Subcutaneous abdominal adipose tissue (tissue), 5 donors: ENCODE measurements around the gene PNPO.
"Not testable (repeated sequence)": the region's sequence is repeated elsewhere in the genome, so short reads cannot be mapped to it uniquely, and the experiment has no call there.

Experiments used
- H3K27ac ChIP-seq: one replicate; pipeline ENCODE4 v1.7.0; 2013; ENCODE audit warnings: low read depth, mild to moderate bottlenecking, inconsistent platforms, low read length, moderate library complexity
- H3K27me3 ChIP-seq, 5 donors: one replicate each; pipeline ENCODE4 v1.7.0; 2013; ENCODE audit warnings: low read length in 5 of 5, inconsistent platforms in 1 of 5; ENCODE audit not compliant: control insufficient read depth in 5 of 5, insufficient read depth in 4 of 5
- H3K36me3 ChIP-seq, 5 donors: one replicate each; pipeline ENCODE4 v1.7.0; 2013; ENCODE audit warnings: low read length in 5 of 5; ENCODE audit not compliant: control insufficient read depth in 5 of 5, insufficient read depth in 5 of 5
- H3K4me1 ChIP-seq, 5 donors: one replicate each; pipeline ENCODE4 v1.7.0; 2013; ENCODE audit warnings: low read length in 5 of 5, mild to moderate bottlenecking in 3 of 5, moderate library complexity in 1 of 5; ENCODE audit not compliant: control insufficient read depth in 5 of 5, insufficient read depth in 5 of 5
- H3K4me3 ChIP-seq, 5 donors: one replicate each; pipeline ENCODE4 v1.7.0; 2013; ENCODE audit warnings: low read length in 5 of 5, low read depth in 1 of 5
- H3K9ac ChIP-seq, 5 donors: one replicate each; pipeline ENCODE4 v1.7.0; 2013; ENCODE audit warnings: low read length in 5 of 5, mild to moderate bottlenecking in 4 of 5, moderate library complexity in 3 of 5
- H3K9me3 ChIP-seq, 5 donors: one replicate each; pipeline ENCODE4 v1.7.0; 2013; ENCODE audit warnings: low read length in 5 of 5; ENCODE audit not compliant: control insufficient read depth in 5 of 5
- donor health status: healthy.
- donor health status: healthy.
- donor health status: healthy.
- donor health status: healthy.
- donor health status: healthy.

PNPO gene

DNA sequence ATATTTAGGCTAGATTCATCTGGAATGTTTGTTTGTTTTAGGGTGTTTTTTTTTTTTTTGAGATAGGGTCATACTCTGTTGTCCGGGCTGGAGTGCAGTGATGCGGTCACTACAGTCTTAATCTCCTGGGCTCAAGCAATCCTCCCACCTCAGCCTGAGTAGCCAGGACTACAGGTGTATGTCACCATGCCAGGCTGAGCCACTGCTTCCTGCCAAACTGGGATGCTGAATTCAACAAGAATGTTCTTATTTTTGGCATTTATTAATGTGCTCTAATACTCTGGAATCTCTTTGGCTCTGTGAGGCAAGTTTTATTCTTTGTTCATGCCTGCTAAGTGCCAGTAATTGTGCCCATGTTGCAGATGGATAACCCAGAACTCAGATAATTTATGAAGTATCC lies 23.8 kb upstream of the PNPO start:
- Histone ChIP-seq H3K27ac (no peak overlapping the region), H3K9ac (no peak overlapping the region), H3K36me3 (peaks cover 0 to 21% (median 19%) of the 10 kb centered on the region in 5 donors), H3K4me1 (peaks cover 0 to 16% (median 13%) of the 10 kb centered on the region in 5 donors), H3K9me3 (no peaks in the 10 kb centered on the region), H3K4me3 (no peak overlapping the region), H3K27me3 (no peaks in the 10 kb centered on the region)

DNA sequence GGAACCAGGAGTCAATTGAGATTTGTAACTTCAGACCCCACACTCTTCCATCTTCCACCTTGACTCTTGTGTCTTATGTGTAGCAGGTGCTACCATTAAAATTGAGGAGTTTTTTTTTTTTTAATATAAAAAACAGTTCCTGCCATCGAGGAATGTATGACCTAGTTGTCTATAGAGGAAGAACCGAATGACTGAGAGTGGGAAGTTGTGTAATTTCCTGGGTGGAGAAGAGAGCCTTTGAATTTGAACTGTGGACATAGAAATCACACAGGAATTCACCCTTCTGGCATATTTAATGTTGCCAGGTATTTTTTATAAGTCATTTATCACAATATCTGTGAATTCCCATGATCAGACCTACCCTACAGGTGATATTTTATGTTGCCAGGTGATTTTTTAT lies 23.4 kb upstream of the PNPO start:
- Histone ChIP-seq H3K4me3 (no peak overlapping the region), H3K9me3 (no peaks in the 10 kb centered on the region), H3K36me3 (peaks cover 0 to 25% (median 22%) of the 10 kb centered on the region in 5 donors), H3K4me1 (peaks cover 0 to 16% (median 13%) of the 10 kb centered on the region in 5 donors), H3K27ac (no peak overlapping the region), H3K27me3 (no peaks in the 10 kb centered on the region), H3K9ac (no peak overlapping the region)

DNA sequence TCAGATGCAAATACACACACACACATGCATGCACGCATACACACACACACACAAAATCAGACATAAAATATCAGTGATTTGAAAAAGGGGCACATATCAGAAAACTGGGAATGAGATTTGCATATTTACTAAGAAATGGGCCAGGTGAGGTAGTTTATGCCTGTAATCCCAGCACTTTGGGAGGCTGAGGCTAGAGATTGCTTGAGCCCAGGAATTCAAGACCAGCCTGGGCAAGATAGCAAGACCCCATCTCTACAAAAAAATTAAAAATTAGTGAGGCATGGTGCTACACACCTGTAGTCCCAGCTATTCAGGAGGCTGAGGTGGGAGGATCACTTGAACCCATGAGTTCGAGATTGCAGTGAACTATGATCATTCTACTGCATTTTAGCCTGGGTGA lies 22.4 kb upstream of the PNPO start:
- H3K27ac ChIP-seq, result no peak overlapping the region
- H3K27me3 ChIP-seq, result no peaks in the 10 kb centered on the region
- H3K4me3 ChIP-seq, result no peak overlapping the region
- peaks cover 0 to 16% (median 13%) of the 10 kb centered on the region in 5 donors for H3K4me1 ChIP-seq
- no peak overlapping the region for H3K9ac ChIP-seq
- H3K36me3 ChIP-seq, result peaks cover 3 to 34% (median 31%) of the 10 kb centered on the region in 5 donors
- H3K9me3 ChIP-seq, result no peaks in the 10 kb centered on the region

DNA sequence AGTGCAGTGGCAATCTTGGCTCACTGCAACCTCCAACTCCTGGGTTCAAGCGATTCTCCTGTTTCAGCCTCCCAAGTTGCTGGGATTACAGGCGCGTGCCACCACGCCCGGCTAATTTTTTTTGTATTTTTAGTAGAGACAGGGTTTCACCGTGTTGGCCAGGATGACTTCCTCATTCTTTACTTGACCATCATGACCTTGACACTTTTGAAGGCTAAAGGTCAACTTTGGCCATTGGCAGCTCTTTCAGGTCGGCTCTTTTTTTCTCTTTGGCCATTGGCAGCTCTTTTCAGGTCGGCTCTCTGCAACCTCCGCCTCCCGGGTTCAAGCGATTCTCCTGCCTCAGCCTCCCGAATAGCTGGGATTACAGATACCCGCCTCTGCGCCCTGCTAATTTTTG lies 21.5 kb upstream of the PNPO start:
- H3K36me3 ChIP-seq, result peaks cover 7 to 43% (median 39%) of the 10 kb centered on the region in 5 donors
- H3K4me3 ChIP-seq, H3K27me3 ChIP-seq, H3K9me3 ChIP-seq, H3K27ac ChIP-seq, H3K9ac ChIP-seq: not testable (repeated sequence)
- H3K4me1 ChIP-seq, result peaks cover 0 to 16% (median 14%) of the 10 kb centered on the region in 5 donors

DNA sequence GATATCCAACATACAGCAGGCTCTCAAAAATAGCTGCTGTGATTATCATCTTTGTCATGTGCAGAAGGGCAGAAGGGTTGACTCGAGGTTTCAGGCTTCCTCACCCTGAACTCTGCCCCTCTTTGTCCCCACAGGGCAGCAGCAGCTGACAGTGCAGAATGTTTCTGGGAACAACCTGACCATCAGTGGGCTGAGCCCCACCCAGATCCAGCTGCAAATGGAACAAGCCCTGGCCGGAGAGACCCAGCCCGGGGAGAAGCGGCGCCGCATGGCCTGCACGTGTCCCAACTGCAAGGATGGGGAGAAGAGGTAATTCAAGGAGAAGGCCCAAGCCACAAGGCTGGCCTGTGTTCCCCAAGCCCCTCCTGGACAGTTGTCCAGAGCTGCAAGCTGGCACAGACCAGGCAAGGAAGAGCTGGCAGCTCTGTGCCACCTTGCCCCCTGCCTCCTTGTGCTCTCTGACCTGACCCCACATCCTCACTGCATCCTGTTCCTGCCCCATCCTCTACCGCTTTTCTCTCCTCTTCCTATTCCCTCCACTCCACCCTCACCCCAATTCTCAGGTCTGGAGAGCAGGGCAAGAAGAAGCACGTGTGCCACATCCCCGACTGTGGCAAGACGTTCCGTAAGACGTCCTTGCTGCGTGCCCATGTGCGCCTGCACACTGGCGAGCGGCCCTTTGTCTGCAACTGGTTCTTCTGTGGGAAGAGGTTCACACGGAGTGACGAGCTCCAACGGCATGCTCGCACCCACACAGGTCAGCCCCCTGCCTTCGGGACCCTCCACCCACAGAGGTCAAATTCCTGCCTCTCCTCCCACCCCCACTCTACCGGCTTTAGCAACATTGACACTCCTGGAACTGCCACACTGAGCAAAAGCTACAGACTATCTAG lies 16.3 kb upstream of the PNPO start:
- Histone ChIP-seq H3K4me3 (no peak overlapping the region), H3K27me3 (no peaks in the 10 kb centered on the region), H3K36me3 (peaks cover 7 to 70% (median 58%) of the 10 kb centered on the region in 5 donors), H3K9ac (no peak overlapping the region), H3K9me3 (no peaks in the 10 kb centered on the region), H3K27ac (no peak overlapping the region), H3K4me1 (peaks cover 3 to 16% (median 7%) of the 10 kb centered on the region in 5 donors)

DNA sequence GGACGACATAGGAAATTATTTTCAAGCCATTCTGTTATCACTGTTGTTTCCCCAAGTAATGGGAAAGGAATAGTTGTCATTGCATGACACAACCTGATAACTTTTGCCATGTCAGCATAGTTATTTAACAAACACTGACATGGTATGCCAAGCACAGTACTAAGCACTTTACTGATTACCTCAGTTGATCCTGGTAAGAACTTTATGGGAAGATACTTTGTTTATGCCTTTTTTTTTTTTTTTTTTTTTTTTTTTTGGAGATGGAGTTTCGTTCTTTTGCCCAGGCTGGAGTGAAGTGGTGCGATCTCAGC lies 15.7 kb upstream of the PNPO start:
- no peak overlapping the region for H3K4me3 ChIP-seq
- peaks cover 3 to 16% (median 7%) of the 10 kb centered on the region in 5 donors for H3K4me1 ChIP-seq
- peaks cover 7 to 72% (median 62%) of the 10 kb centered on the region in 5 donors for H3K36me3 ChIP-seq
- no peak overlapping the region for H3K27ac ChIP-seq
- no peaks in the 10 kb centered on the region for H3K27me3 ChIP-seq
- H3K9ac ChIP-seq, result no peak overlapping the region
- H3K9me3 ChIP-seq, result no peaks in the 10 kb centered on the region

DNA sequence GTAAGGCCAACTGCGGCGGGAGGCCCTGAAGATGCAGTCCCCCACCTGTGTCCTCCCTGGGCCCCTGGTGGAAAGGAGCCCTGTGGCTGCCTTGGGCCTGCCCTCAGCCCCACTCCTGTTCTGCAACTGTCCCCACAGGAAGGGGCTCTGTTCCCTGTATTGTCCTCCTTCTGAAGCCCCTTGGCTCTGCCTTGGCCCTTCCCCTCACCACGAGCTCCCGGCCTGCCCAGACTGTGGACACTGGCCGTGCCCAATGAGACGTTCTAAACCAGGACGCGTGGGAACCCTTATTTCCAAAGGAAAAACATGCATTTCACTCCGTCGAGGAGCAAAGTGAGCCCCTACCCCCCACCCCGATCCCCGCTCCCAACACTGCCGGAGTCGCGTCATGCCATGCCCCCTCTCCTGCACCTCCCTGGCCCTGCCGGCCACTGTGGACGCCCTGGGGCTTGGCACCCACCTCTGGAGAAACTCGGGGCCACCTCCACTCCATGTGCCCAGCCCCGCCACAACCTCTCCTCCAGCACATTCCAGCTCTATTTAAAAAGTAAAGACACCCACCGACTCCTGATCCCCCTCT lies 13.5 kb upstream of the PNPO start:
- Histone ChIP-seq H3K27me3 (no peaks in the 10 kb centered on the region), H3K4me3 (no peak overlapping the region), H3K27ac (no peak overlapping the region), H3K36me3 (peaks cover 7 to 69% (median 57%) of the 10 kb centered on the region in 5 donors), H3K9me3 (no peaks in the 10 kb centered on the region), H3K9ac (no peak overlapping the region), H3K4me1 (peaks cover 3 to 16% (median 7%) of the 10 kb centered on the region in 5 donors)

DNA sequence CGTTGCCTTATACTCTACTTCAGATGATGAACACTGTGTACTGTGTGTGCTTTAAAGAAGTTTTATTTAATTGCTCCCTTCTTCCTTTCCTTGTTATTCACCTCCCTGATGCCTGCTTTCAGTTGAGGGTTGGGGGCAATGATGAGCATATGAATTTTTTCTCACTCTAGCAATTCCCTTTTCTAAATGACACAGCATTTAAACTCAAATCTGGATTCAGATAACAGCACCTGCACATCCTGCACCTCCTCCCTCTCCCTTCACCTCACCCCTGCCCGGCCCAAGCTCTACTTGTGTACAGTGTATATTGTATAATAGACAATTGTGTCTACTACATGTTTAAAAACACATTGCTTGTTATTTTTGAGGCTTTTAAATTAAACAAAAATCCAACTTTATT lies 13.0 kb upstream of the PNPO start:
- H3K9ac ChIP-seq, result no peak overlapping the region
- H3K9me3 ChIP-seq, result no peaks in the 10 kb centered on the region
- no peak overlapping the region for H3K4me3 ChIP-seq
- H3K27ac ChIP-seq, result no peak overlapping the region
- no peaks in the 10 kb centered on the region for H3K27me3 ChIP-seq
- H3K36me3 ChIP-seq, result peaks cover 5 to 63% (median 52%) of the 10 kb centered on the region in 5 donors
- peaks cover 3 to 16% (median 7%) of the 10 kb centered on the region in 5 donors for H3K4me1 ChIP-seq

DNA sequence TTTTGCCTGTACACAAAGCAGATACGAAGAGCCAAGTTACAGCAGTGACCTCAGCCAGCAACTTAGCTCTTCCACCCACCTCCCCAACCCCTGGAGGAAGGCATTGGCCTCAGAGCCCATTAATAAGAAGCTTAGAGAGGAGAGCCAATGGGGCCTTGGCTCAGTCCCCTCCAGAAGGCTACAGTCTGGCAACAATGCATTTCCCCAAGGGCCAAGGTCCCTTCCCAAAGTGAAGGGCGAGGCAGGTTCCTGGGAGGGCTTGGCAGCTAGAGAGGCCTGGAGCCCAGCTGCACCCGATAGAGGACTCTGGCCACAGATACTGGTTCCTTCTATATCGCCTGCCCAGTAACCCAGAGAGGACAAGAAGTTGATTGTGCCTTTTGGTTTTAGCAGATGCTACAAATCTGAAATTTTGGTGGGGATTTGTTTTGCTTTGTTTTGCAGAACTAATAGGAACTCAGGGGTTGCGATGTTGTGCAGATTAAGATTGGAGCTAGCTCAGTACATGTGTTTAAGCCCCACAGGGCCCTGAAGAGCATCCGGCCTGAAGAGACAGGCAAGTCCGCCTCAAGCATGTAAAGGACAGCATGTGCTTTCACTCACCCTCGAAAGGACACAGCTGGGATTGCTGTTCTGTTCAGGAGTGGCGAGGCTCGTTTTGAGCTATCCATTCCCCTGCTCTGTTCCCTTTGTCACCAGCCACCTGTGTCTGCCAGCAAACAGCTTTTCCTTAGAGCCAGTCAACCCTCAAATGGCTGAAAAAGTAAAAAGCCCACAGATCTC lies 12.0 kb upstream of the PNPO start:
- Histone ChIP-seq H3K9me3 (no peaks in the 10 kb centered on the region), H3K9ac (peak overlapping the region in 2 of 5 donors; percentile 23), H3K4me3 (no peak overlapping the region), H3K36me3 (peaks cover 2 to 54% (median 42%) of the 10 kb centered on the region in 5 donors), H3K4me1 (peaks cover 3 to 16% (median 7%) of the 10 kb centered on the region in 5 donors), H3K27ac (no peak overlapping the region), H3K27me3 (no peaks in the 10 kb centered on the region)

DNA sequence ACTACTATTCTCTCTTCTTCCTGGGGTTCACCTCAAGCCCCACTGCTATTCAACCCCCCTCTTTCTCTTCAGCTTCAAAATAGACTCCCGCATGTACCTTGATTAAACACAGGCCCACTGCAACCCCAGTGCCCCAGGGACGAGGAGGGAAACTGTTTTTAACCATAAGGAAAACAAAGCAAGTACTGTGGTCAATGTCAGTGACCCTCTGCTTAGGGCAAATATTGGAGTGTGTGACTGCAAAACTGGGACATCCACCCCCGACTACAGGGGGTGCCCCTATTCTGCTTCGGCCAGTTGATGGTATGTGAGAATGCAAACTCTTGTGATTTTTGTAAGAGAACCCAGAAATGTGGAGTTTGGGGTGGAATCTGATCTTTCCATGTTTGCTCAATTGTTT lies 9.5 kb upstream of the PNPO start:
- Histone ChIP-seq H3K36me3 (peaks cover 0 to 31% (median 23%) of the 10 kb centered on the region in 5 donors), H3K9ac (no peak overlapping the region), H3K9me3 (no peaks in the 10 kb centered on the region), H3K27ac (no peak overlapping the region), H3K4me1 (peaks cover 3 to 12% (median 7%) of the 10 kb centered on the region in 5 donors), H3K4me3 (no peak overlapping the region), H3K27me3 (no peaks in the 10 kb centered on the region)
